Subcutaneous abdominal adipose tissue (tissue), 5 donors: ENCODE measurements around the gene UTP3.
"Not testable (repeated sequence)": the region's sequence is repeated elsewhere in the genome, so short reads cannot be mapped to it uniquely, and the experiment has no call there.

Experiments
- H3K27ac ChIP-seq: one replicate; pipeline ENCODE4 v1.7.0; 2013; ENCODE audit warnings: low read depth, mild to moderate bottlenecking, inconsistent platforms, low read length, moderate library complexity
- H3K27me3 ChIP-seq, 5 donors: one replicate each; pipeline ENCODE4 v1.7.0; 2013; ENCODE audit warnings: low read length in 5 of 5, inconsistent platforms in 1 of 5; ENCODE audit not compliant: control insufficient read depth in 5 of 5, insufficient read depth in 4 of 5
- H3K36me3 ChIP-seq, 5 donors: one replicate each; pipeline ENCODE4 v1.7.0; 2013; ENCODE audit warnings: low read length in 5 of 5; ENCODE audit not compliant: control insufficient read depth in 5 of 5, insufficient read depth in 5 of 5
- H3K4me1 ChIP-seq, 5 donors: one replicate each; pipeline ENCODE4 v1.7.0; 2013; ENCODE audit warnings: low read length in 5 of 5, mild to moderate bottlenecking in 3 of 5, moderate library complexity in 1 of 5; ENCODE audit not compliant: control insufficient read depth in 5 of 5, insufficient read depth in 5 of 5
- H3K4me3 ChIP-seq, 5 donors: one replicate each; pipeline ENCODE4 v1.7.0; 2013; ENCODE audit warnings: low read length in 5 of 5, low read depth in 1 of 5
- H3K9ac ChIP-seq, 5 donors: one replicate each; pipeline ENCODE4 v1.7.0; 2013; ENCODE audit warnings: low read length in 5 of 5, mild to moderate bottlenecking in 4 of 5, moderate library complexity in 3 of 5
- H3K9me3 ChIP-seq, 5 donors: one replicate each; pipeline ENCODE4 v1.7.0; 2013; ENCODE audit warnings: low read length in 5 of 5; ENCODE audit not compliant: control insufficient read depth in 5 of 5
- donor health status: healthy.
- donor health status: healthy.
- donor health status: healthy.
- donor health status: healthy.
- donor health status: healthy.

Gene UTP3

GRCh38 chr4:70713453-70714078 lies 25.2 kb downstream of the UTP3 start:
- H3K27me3 ChIP-seq, result no peaks in the 10 kb centered on the region
- H3K36me3 ChIP-seq, result no peaks in the 10 kb centered on the region
- peak overlapping the region; percentile 4 for H3K27ac ChIP-seq
- no peaks in the 10 kb centered on the region for H3K9me3 ChIP-seq
- H3K4me3 ChIP-seq, result no peak overlapping the region
- H3K4me1 ChIP-seq, result peaks cover 0 to 42% (median 33%) of the 10 kb centered on the region in 5 donors
- H3K9ac ChIP-seq, result peak overlapping the region in 1 of 5 donors; percentile 28

GRCh38 chr4:70714079-70714887 lies 26.0 kb downstream of the UTP3 start:
- Histone ChIP-seq H3K9me3 (no peaks in the 10 kb centered on the region), H3K4me3 (no peak overlapping the region), H3K9ac (peak overlapping the region in 1 of 5 donors; percentile 60), H3K4me1 (peaks cover 0 to 42% (median 33%) of the 10 kb centered on the region in 5 donors), H3K27me3 (no peaks in the 10 kb centered on the region), H3K36me3 (no peaks in the 10 kb centered on the region), H3K27ac (peak overlapping the region; percentile 4)

GRCh38 chr4:70715097-70715496 lies 26.8 kb downstream of the UTP3 start:
- H3K4me1 ChIP-seq, result peaks cover 0 to 42% (median 33%) of the 10 kb centered on the region in 5 donors
- H3K36me3 ChIP-seq, result no peaks in the 10 kb centered on the region
- H3K27me3 ChIP-seq, result no peaks in the 10 kb centered on the region
- peak overlapping the region; percentile 46 for H3K27ac ChIP-seq
- H3K9ac ChIP-seq, result peak overlapping the region in 1 of 5 donors; percentile 60
- H3K9me3 ChIP-seq, result no peaks in the 10 kb centered on the region
- peak overlapping the region in 1 of 5 donors; percentile 37 for H3K4me3 ChIP-seq

- H3K4me1 ChIP-seq, result peaks cover 0 to 40% (median 26%) of the 10 kb centered on the region in 5 donors
- no peak overlapping the region for H3K27ac ChIP-seq
- H3K9me3 ChIP-seq, result no peaks in the 10 kb centered on the region
- no peaks in the 10 kb centered on the region for H3K36me3 ChIP-seq
- no peak overlapping the region for H3K9ac ChIP-seq
- no peaks in the 10 kb centered on the region for H3K27me3 ChIP-seq
- H3K4me3 ChIP-seq, result no peak overlapping the region
These were observed 30.7 kb downstream of the UTP3 start for GRCh38 chr4:70718811-70719604.

- Histone ChIP-seq H3K4me3 (peak within 1 kb of the TSS; percentile 49 to 78 (median 56)), H3K4me1 (peaks cover 0 to 27% (median 19%) of the 10 kb centered on the region in 5 donors), H3K9me3 (no peaks in the 10 kb centered on the region), H3K27ac (no peak within 1 kb of the TSS), H3K27me3 (no peaks in the 10 kb centered on the region), H3K9ac (peak within 1 kb of the TSS in 3 of 5 donors; percentile 16 to 56 (median 52)), H3K36me3 (no peaks in the 10 kb centered on the region)
These were observed 33.4 kb downstream of the UTP3 start, which contains the start of gene RUFY3 for GRCh38 chr4:70721747-70722146. TSS of gene RUFY3 (plus strand) at chr4:70721964. CDS start at chr4:70722574, 610 bp downstream.

- Histone ChIP-seq H3K36me3 (no peaks in the 10 kb centered on the region), H3K27me3 (no peaks in the 10 kb centered on the region), H3K27ac (no peak overlapping the region), H3K9me3 (no peaks in the 10 kb centered on the region), H3K4me1 (peaks cover 0 to 27% (median 19%) of the 10 kb centered on the region in 5 donors), H3K4me3 (peak overlapping the region; percentile 49 to 78 (median 56)), H3K9ac (peak overlapping the region in 3 of 5 donors; percentile 16 to 56 (median 52))
These were observed 34.0 kb downstream of the UTP3 start for GRCh38 chr4:70722199-70722791.

GRCh38 chr4:70724463-70724862 lies 36.1 kb downstream of the UTP3 start:
- Histone ChIP-seq H3K36me3 (no peaks in the 10 kb centered on the region), H3K27me3 (no peaks in the 10 kb centered on the region), H3K4me3 (no peak overlapping the region), H3K9me3 (no peaks in the 10 kb centered on the region), H3K9ac (no peak overlapping the region), H3K27ac (no peak overlapping the region), H3K4me1 (peaks cover 0 to 27% (median 19%) of the 10 kb centered on the region in 5 donors)

GRCh38 chr4:70725633-70726032 lies 37.3 kb downstream of the UTP3 start:
- H3K4me3 ChIP-seq, result no peak overlapping the region
- H3K36me3 ChIP-seq, result peaks cover 0 to under 1% (median 0%) of the 10 kb centered on the region in 5 donors
- no peak overlapping the region for H3K27ac ChIP-seq
- H3K9ac ChIP-seq, result no peak overlapping the region
- no peaks in the 10 kb centered on the region for H3K27me3 ChIP-seq
- no peaks in the 10 kb centered on the region for H3K9me3 ChIP-seq
- peaks cover 0 to 27% (median 19%) of the 10 kb centered on the region in 5 donors for H3K4me1 ChIP-seq

GRCh38 chr4:70726515-70726914 lies 38.2 kb downstream of the UTP3 start:
- H3K27ac ChIP-seq, H3K4me3 ChIP-seq, H3K27me3 ChIP-seq, H3K9ac ChIP-seq, H3K9me3 ChIP-seq, H3K36me3 ChIP-seq: not testable (repeated sequence)
- H3K4me1 ChIP-seq, result peaks cover 0 to 27% (median 19%) of the 10 kb centered on the region in 5 donors
